Testis (tissue), 3 donors: ENCODE data around the gene FXYD3. TPM values are rescaled to one million over a fixed set of nuclear protein-coding genes. Genes with fewer than 3 reads are reported as not detected.

ENCODE experiments used
- DNase-seq: peaks from one replicate; pipeline ENCODE4 v3.0.0-alpha.2; 2019
- H3K27ac ChIP-seq, 2 donors: fragments of 200-600 bp; sonication (generic); one replicate each; pipeline ENCODE4 v1.5.1; 2019
- H3K27me3 ChIP-seq: fragments of 200-600 bp; sonication (generic); one replicate; pipeline ENCODE4 v1.5.1; 2019
- H3K36me3 ChIP-seq: fragments of 200-600 bp; sonication (generic); one replicate; pipeline ENCODE4 v1.5.1; 2017; ENCODE audit warnings: low read depth; ENCODE audit errors: missing control alignments
- H3K4me1 ChIP-seq: fragments of 200-600 bp; sonication (generic); one replicate; pipeline ENCODE4 v1.5.1; 2019
- H3K4me3 ChIP-seq, 2 donors: fragments of 200-600 bp; sonication (generic); one replicate each; pipeline ENCODE4 v1.5.1; 2017 to 2019
- H3K9me3 ChIP-seq: fragments of 200-600 bp; sonication (generic); one replicate; pipeline ENCODE4 v1.5.1; 2017
- CTCF ChIP-seq, 3 experiments: fragments of 450-650 bp in 2 of 3; fragments of 200-600 bp in 1 of 3; sonication (generic) in 1 of 3; IDR thresholded peaks; one replicate each; pipeline ENCODE4 v1.5.1; 2016 to 2019; ENCODE audit warnings: antibody characterized with exemption in 3 of 3, mild to moderate bottlenecking in 2 of 3, moderate library complexity in 1 of 3
- POLR2A ChIP-seq: fragments of 450-650 bp; IDR thresholded peaks from one replicate; pipeline ENCODE4 v1.6.1; 2017; ENCODE audit warnings: antibody characterized with exemption, mild to moderate bottlenecking, moderate library complexity
- WGBS, 2 donors: methylation state at CpG; one replicate each; pipeline ENCODE4 v1.1.5; 2018; 5-methylcytosine and 5-hydroxymethylcytosine counted together
- intact Hi-C: fragments of 100-400 bp; cut with DNase I; formaldehyde crosslinking; loops from one replicate; pipeline ENCODE4 v1.15.1; 2023; ENCODE audit warnings: low total_unique reads
- polyA plus RNA-seq: library from polyadenylated mRNA; stranded (reverse); fragments of 350-450 nt; fragmentation: Illumina TruSeq; extraction: RNeasy Lipid Tissue Mini Kit (QIAGEN cat#74804); gene quantifications from one replicate; pipeline ENCODE4 v1.2.3, GENCODE V29; 2014; ENCODE audit warnings: low read depth, low replicate concordance; ENCODE audit not compliant: insufficient read depth
- total RNA-seq, 2 donors: library from RNA; depleted of rRNA; stranded (reverse); fragments of >200 nt; gene quantifications; one replicate each; pipeline ENCODE4 v1.2.3, GENCODE V29; 2016

FXYD3 gene
- total and polyA plus RNA-seq, 3 donors from 2014 or later, result 2.6 TPM; not detected in 2

- Histone ChIP-seq H3K27ac (no peak overlapping the region), H3K4me3 (peak overlapping the region; percentile 21 to 39), H3K9me3 (no peaks in the 10 kb centered on the region), H3K27me3 (no peaks in the 10 kb centered on the region), H3K36me3 (no peaks in the 10 kb centered on the region), H3K4me1 (peaks cover 3% of the 10 kb centered on the region)
- 8 to 9% methylated on average over 12 to 23 of the region's 23 CpGs for WGBS, 2 donors
- DNase-seq, result peak; percentile 86
- intact Hi-C loops, result no loop called here
- TF ChIP-seq POLR2A, result no peak
- TF ChIP-seq CTCF (IDR thresholded peaks at IDR 0.05), result peak; percentile 86 to 96 (median 88)
These were observed 1.1 kb upstream of the FXYD3 start for GRCh38 chr19:35114353-35115176.

- H3K9me3 ChIP-seq, result no peaks in the 10 kb centered on the region
- no peak for DNase-seq
- no peak overlapping the region for H3K4me3 ChIP-seq
- WGBS, 2 donors, result 87 to 90% methylated on average over 10 to 13 of the region's 13 CpGs
- peaks cover 6% of the 10 kb centered on the region for H3K4me1 ChIP-seq
- intact Hi-C loops, result no loop called here
- no peaks in the 10 kb centered on the region for H3K36me3 ChIP-seq
- H3K27ac ChIP-seq, result no peak overlapping the region
- TF ChIP-seq POLR2A, result no peak
- no peak for TF ChIP-seq CTCF (IDR thresholded peaks at IDR 0.05)
- H3K27me3 ChIP-seq, result no peaks in the 10 kb centered on the region
These were observed 614 bp downstream of the FXYD3 start for GRCh38 chr19:35116072-35116801.

GRCh38 chr19:35117116-35117515 is 1.5 kb downstream of the FXYD3 start:
- no peak for DNase-seq
- peaks cover 6% of the 10 kb centered on the region for H3K4me1 ChIP-seq
- 73 to 83% methylated on average over 5 to 8 of the region's 8 CpGs for WGBS, 2 donors
- H3K4me3 ChIP-seq, result no peak overlapping the region
- H3K36me3 ChIP-seq, result no peaks in the 10 kb centered on the region
- H3K27me3 ChIP-seq, result no peaks in the 10 kb centered on the region
- H3K9me3 ChIP-seq, result no peaks in the 10 kb centered on the region
- no peak for TF ChIP-seq CTCF (IDR thresholded peaks at IDR 0.05)
- no peak for TF ChIP-seq POLR2A
- intact Hi-C loops, result no loop called here
- H3K27ac ChIP-seq, result no peak overlapping the region

GRCh38 chr19:35117799-35118198 is 2.2 kb downstream of the FXYD3 start:
- Histone ChIP-seq H3K27ac (no peak overlapping the region), H3K4me3 (no peak overlapping the region), H3K27me3 (no peaks in the 10 kb centered on the region), H3K4me1 (peaks cover 6% of the 10 kb centered on the region), H3K36me3 (no peaks in the 10 kb centered on the region), H3K9me3 (no peaks in the 10 kb centered on the region)
- intact Hi-C loops, result no loop called here
- WGBS, 2 donors, result 74 to 82% methylated on average over 11 of the region's 11 CpGs
- DNase-seq, result no peak
- TF ChIP-seq CTCF (IDR thresholded peaks at IDR 0.05), result no peak
- TF ChIP-seq POLR2A, result no peak
